Esophagus squamous epithelium (tissue), 5 donors: Measurements from ENCODE around the gene CTCFL. TPM values are rescaled to one million over a fixed set of nuclear protein-coding genes. Genes with fewer than 3 reads are reported as not detected.

Source experiments
- DNase-seq: peaks from one replicate; lab custom pipeline; 2025; lab: John Stamatoyannopoulos, UW
- H3K27ac ChIP-seq, 4 donors: fragments of 200-600 bp; sonication (generic); one replicate each; pipeline ENCODE4 v1.5.1; 2016 to 2019; ENCODE audit warnings: mild to moderate bottlenecking in 1 of 4
- H3K27me3 ChIP-seq, 4 donors: fragments of 200-600 bp; sonication (generic); 1 replicate in 3 of 4; 2 replicates in 1 of 4; pipeline versions ENCODE4 v1.5.1 to v1.6.0; 2017 to 2021; ENCODE audit warnings: antibody characterized with exemption in 1 of 4
- H3K36me3 ChIP-seq, 3 donors: fragments of 200-600 bp; sonication (generic); one replicate each; pipeline ENCODE4 v1.5.1; 2016 to 2019
- H3K4me1 ChIP-seq, 3 donors: fragments of 200-600 bp; sonication (generic); one replicate each; pipeline ENCODE4 v1.5.1; 2017 to 2019
- H3K4me3 ChIP-seq, 4 donors: fragments of 200-600 bp; sonication (generic); 1 replicate in 3 of 4; 2 replicates in 1 of 4; pipeline ENCODE4 v1.5.1; 2016 to 2019; ENCODE audit warnings: mild to moderate bottlenecking in 2 of 4, moderate library complexity in 1 of 4
- H3K9me3 ChIP-seq, 3 donors: fragments of 200-600 bp; sonication (generic); one replicate each; pipeline ENCODE4 v1.5.1; 2016 to 2019
- CTCF ChIP-seq, 6 experiments: fragments of 450-650 bp in 4 of 6; fragments of 200-600 bp in 2 of 6; sonication (generic) in 2 of 6; IDR thresholded peaks; one replicate each; pipeline ENCODE4 v1.5.1; 2016 to 2019; ENCODE audit warnings: antibody characterized with exemption in 6 of 6, mild to moderate bottlenecking in 4 of 6, moderate library complexity in 4 of 6
- POLR2A ChIP-seq, 4 donors: fragments of 450-650 bp; IDR thresholded peaks; one replicate each; pipeline ENCODE4 v1.6.1; 2017; ENCODE audit warnings: antibody characterized with exemption in 4 of 4, mild to moderate bottlenecking in 4 of 4, moderate library complexity in 3 of 4
- WGBS, 2 donors: methylation state at CpG; one replicate each; pipeline ENCODE4 v1.1.5; 2018; 5-methylcytosine and 5-hydroxymethylcytosine counted together
- intact Hi-C: fragments of 100-400 bp; cut with DNase I; formaldehyde crosslinking; loops from one replicate; pipeline ENCODE4 v1.15.0; 2022
- total RNA-seq, 4 donors: library from RNA; depleted of rRNA; stranded (reverse); fragments of >200 nt; gene quantifications; one replicate each; pipeline ENCODE4 v1.1.0, GENCODE V29; 2016
- donor health status: DM: yes; HTN: yes; CAD: no.

Gene CTCFL
- total RNA-seq, 4 donors from 2014 or later: 0.19 TPM; not detected in 3

GRCh38 chr20:57564180-57564802 lies 39.4 kb upstream of the CTCFL start:
- Histone ChIP-seq H3K9me3 (no peaks in the 10 kb centered on the region), H3K27ac (no peak overlapping the region), H3K4me1 (peaks cover 8 to 16% (median 9%) of the 10 kb centered on the region in 3 donors), H3K36me3 (no peaks in the 10 kb centered on the region), H3K27me3 (peaks cover 0 to 5% (median 0%) of the 10 kb centered on the region in 4 donors), H3K4me3 (no peak overlapping the region)
- intact Hi-C loops: no loop called here
- no peak for DNase-seq
- WGBS, 2 donors: 86 to 91% methylated on average over 9 to 10 of the region's 14 CpGs
- no peak for TF ChIP-seq POLR2A (IDR thresholded peaks at IDR 0.05)
- no peak for TF ChIP-seq CTCF (IDR thresholded peaks at IDR 0.05)

- H3K27ac ChIP-seq: no peak overlapping the region
- intact Hi-C loops: no loop called here
- peaks cover 0 to 10% (median 0%) of the 10 kb centered on the region in 4 donors for H3K27me3 ChIP-seq
- TF ChIP-seq CTCF (IDR thresholded peaks at IDR 0.05): no peak
- no peak for TF ChIP-seq POLR2A (IDR thresholded peaks at IDR 0.05)
- DNase-seq: no peak
- H3K9me3 ChIP-seq: no peaks in the 10 kb centered on the region
- 94 to 97% methylated on average over 8 to 12 of the region's 12 CpGs for WGBS, 2 donors
- no peaks in the 10 kb centered on the region for H3K36me3 ChIP-seq
- H3K4me3 ChIP-seq: no peak overlapping the region
- peaks cover 8 to 16% (median 9%) of the 10 kb centered on the region in 3 donors for H3K4me1 ChIP-seq
These were observed 38.6 kb upstream of the CTCFL start for GRCh38 chr20:57563522-57563921.

GRCh38 chr20:57562541-57563465 lies 37.9 kb upstream of the CTCFL start:
- Histone ChIP-seq H3K27ac (no peak overlapping the region), H3K4me1 (peaks cover 8 to 16% (median 9%) of the 10 kb centered on the region in 3 donors), H3K27me3 (peaks cover 0 to 16% (median 0%) of the 10 kb centered on the region in 4 donors), H3K4me3 (no peak overlapping the region), H3K9me3 (no peaks in the 10 kb centered on the region), H3K36me3 (no peaks in the 10 kb centered on the region)
- no peak for TF ChIP-seq POLR2A (IDR thresholded peaks at IDR 0.05)
- no peak for TF ChIP-seq CTCF (IDR thresholded peaks at IDR 0.05)
- DNase-seq: no peak
- intact Hi-C loops: no loop called here
- 83 to 86% methylated on average over 12 to 25 of the region's 35 CpGs for WGBS, 2 donors

GRCh38 chr20:57561356-57562279 lies 36.7 kb upstream of the CTCFL start:
- Histone ChIP-seq H3K36me3 (no peaks in the 10 kb centered on the region), H3K27me3 (peaks cover 0 to 23% (median 0%) of the 10 kb centered on the region in 4 donors), H3K4me3 (no peak overlapping the region), H3K27ac (peak overlapping the region in 1 of 4 donors; percentile 25), H3K9me3 (no peaks in the 10 kb centered on the region), H3K4me1 (peaks cover 8 to 16% (median 9%) of the 10 kb centered on the region in 3 donors)
- no peak for DNase-seq
- intact Hi-C loops: no loop called here
- WGBS, 2 donors: 80 to 82% methylated on average over 15 to 18 of the region's 24 CpGs
- no peak for TF ChIP-seq CTCF (IDR thresholded peaks at IDR 0.05)
